ENCODE results near the gene KNDC1. TPM values are rescaled to one million over a fixed set of nuclear protein-coding genes. Genes with fewer than 3 reads are reported as not detected.
A peak's percentile ranks its signal among the peaks of the same experiment; 100 is the strongest.

KNDC1 gene
- total and polyA plus RNA-seq, 10 of the 15 experiments (the other 5 are each of a cell fraction or from before 2014, with no cell fraction given): 0.03 to 0.11 (median 0.05) TPM; not detected in 7

DNA sequence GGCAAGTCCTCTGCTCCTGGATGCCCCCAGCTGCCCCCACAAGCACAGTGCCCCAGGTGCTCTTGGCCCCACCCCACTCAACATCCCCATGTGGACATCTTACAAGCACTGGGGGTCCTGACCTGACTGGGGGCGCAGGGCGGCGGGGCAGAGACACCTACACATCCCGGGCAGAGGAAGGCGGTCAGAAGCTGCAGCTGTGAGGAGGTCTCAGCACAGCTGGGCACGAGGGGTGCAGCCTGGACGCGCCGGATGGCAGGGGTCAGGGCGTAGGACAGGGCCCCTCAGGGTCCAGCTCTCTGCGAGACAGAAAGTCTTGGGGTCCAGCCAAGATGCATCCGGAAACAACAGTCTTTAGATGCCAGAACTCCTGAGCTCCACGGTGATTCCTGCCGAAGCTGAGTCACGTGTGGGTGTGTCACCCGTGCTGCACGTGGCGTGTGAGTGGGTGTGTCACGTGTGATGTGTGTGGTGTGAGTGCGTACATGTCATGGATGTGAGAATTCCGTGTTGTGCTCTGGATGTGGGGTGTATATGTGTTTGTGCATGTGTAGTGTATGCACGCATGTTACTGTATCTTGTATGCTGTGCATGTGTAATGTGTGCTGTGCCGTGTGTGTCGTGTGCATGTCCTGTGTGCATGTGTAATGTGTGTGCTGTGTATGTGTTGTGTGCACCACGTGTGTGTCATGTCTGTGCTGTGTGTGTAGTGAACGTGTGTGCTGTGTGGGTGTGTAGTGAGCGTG is 82.8 kb downstream of the KNDC1 start:
- intact Hi-C loops (cut with micrococcal nuclease; ENCODE audit: unreplicated experiment): no loop called here
- ChIA-PET SMC1A (ENCODE audit: uncharacterized antibody, unreplicated experiment) (no interaction called here), POLR2A (no interaction called here), RAD21 (ENCODE audit: unreplicated experiment) (no interaction called here), CTCF (no interaction called here)
- H3K4me2 ChIP-seq (ENCODE audit: control insufficient read depth, insufficient read depth): no peak overlapping the region
- in situ Hi-C loops (cut with MboI): no loop called here
- no peak overlapping the region for H3K4me3 ChIP-seq
- DNase-seq (ENCODE audit: low read depth, low spot score) (no peak), ATAC-seq (no peak), FAIRE-seq (no peak)
- no peak overlapping the region for H3K9ac ChIP-seq (ENCODE audit: control insufficient read depth, insufficient read depth, low read length)
- no peaks in the 10 kb centered on the region for H3K9me3 ChIP-seq (replicated peaks; ENCODE audit: control insufficient read depth, insufficient read depth, low read length)
- BruUV-seq (replicated peaks): no TSS peak
- H2AFZ ChIP-seq (ENCODE audit: control insufficient read depth, low read depth, low read length): no peak overlapping the region
- H3K27ac ChIP-seq (ENCODE audit: control insufficient read depth, insufficient read depth): no peak overlapping the region
- H3K27me3 ChIP-seq (replicated peaks in 1 of 2; ENCODE audit: control insufficient read depth in 2 of 2, insufficient read depth in 2 of 2, low read length in 1 of 2): 0 out of 4 replicates have a peak, but pooled peaks cover 0 to 1% of the 10 kb centered on the region in 2 experiments
- no peaks in the 10 kb centered on the region; the same call in 1 of the 2 replicates for H4K20me1 ChIP-seq (ENCODE audit: control insufficient read depth, insufficient read depth)
- TF ChIP-seq BHLHE40 (IDR thresholded peaks at IDR 0.05; ENCODE audit: borderline replicate concordance in 1 of 2, low read depth in 2 of 2, low read length in 1 of 2) (peak in 1 of 2 experiments; percentile 26; a peak in 1 of 4 replicates), IKZF1 (conservative IDR thresholded peaks at IDR 0.05) (no peak), TCF7 (IDR thresholded peaks at IDR 0.05; ENCODE audit: borderline replicate concordance) (no peak), USF1 (IDR thresholded peaks at IDR 0.05; ENCODE audit: borderline replicate concordance, extremely low read length, insufficient read depth, low read depth, low read length) (no peak), TCF3 (IDR thresholded peaks at IDR 0.05; ENCODE audit: borderline replicate concordance, insufficient read depth, low read depth, low read length) (0 out of 2 replicates have a peak, but pooled peaks have one; percentile 3)
- TF ChIP-seq, protein P1, sequence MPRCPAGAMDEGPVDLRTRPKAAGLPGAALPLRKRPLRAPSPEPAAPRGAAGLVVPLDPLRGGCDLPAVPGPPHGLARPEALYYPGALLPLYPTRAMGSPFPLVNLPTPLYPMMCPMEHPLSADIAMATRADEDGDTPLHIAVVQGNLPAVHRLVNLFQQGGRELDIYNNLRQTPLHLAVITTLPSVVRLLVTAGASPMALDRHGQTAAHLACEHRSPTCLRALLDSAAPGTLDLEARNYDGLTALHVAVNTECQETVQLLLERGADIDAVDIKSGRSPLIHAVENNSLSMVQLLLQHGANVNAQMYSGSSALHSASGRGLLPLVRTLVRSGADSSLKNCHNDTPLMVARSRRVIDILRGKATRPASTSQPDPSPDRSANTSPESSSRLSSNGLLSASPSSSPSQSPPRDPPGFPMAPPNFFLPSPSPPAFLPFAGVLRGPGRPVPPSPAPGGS (IDR thresholded peaks at IDR 0.05; ENCODE audit: borderline replicate concordance, insufficient read depth, low read depth, low read length, poor library complexity, severe bottlenecking): peak; percentile 73
- H3K36me3 ChIP-seq (ENCODE audit: control insufficient read depth in 2 of 2, insufficient read depth in 2 of 2, low read length in 1 of 2): no peaks in the 10 kb centered on the region
- H3K4me1 ChIP-seq (ENCODE audit: control insufficient read depth, insufficient read depth, low read length): peaks cover 15% of the 10 kb centered on the region
- whole genome bisulfite sequencing (ENCODE audit: insufficient coverage, insufficient replicate concordance, low lambda C conversion rate, missing lambda C conversion rate): 78% methylated on average over 27 of the region's 27 CpGs
- H3K79me2 ChIP-seq (ENCODE audit: control insufficient read depth, insufficient read depth, low read length): no peaks in the 10 kb centered on the region
